ENCODE data around the gene GNAS-AS1. TPM values are rescaled to one million over a fixed set of nuclear protein-coding genes. Genes with fewer than 3 reads are reported as not detected.

Gene GNAS-AS1
- total RNA-seq, 2 donors from 2014 or later = not detected

DNA sequence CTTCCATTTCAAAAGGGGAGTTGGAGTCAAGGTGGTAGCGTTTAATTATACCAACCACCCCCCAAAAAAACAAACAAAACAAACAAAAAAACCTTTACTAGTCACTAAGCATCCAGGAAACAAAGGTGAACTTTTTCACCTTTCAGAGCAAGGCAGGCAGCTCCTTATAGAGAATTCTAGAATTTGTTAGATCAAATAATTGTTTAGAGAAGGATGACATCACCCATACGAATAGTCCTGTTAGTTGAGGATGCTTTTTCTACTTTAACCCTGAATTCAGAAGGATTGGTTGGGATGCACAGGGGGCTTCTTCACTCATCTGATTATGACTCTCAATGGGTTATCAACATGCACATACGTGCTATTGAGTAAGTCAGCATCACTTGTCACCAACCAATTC lies 46.1 kb upstream of the GNAS-AS1 start:
- no peak overlapping the region for H3K4me3 ChIP-seq
- no peaks in the 10 kb centered on the region for H3K27me3 ChIP-seq
- no peak for DNase-seq (ENCODE audit: low spot score)
- no peaks in the 10 kb centered on the region for H3K9me3 ChIP-seq
- peaks cover 0 to 89% of the 10 kb centered on the region in 2 donors for H3K4me1 ChIP-seq
- no peak for TF ChIP-seq CTCF (IDR thresholded peaks at IDR 0.05)
- peak overlapping the region; percentile 36 to 37 for H3K27ac ChIP-seq
- no peaks in the 10 kb centered on the region for H3K36me3 ChIP-seq

DNA sequence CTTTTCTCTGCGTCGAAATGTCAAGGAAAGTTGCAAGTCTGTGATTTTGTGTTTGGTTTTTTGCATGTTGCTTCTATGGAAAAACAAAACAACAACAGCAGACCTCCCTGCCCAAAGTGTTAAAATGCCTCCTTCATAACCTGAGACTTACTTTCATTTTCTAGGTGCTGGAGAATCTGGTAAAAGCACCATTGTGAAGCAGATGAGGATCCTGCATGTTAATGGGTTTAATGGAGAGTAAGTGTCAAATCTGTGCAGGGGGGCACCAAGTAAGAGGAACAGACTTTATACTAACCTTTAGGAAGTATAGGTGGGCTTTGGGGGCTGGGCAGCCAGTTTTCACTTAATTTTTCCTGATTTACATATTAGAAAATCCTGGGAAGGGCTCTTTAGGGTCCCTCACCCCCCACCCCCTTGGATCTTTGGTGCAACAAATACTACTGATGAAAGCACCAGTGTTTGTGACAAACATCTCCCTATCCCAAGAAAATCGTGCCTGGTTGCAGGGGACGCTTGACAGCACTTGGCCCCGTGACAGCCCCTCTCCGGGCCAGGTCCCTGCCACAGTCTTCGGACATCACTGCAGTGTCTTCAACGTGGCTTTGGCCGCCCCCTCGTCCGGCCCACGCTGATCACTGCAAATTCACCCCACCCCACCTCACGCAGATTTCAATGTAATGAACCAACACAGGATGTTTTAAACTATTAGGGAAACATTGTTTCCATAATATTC lies 44.9 kb upstream of the GNAS-AS1 start:
- DNase-seq (ENCODE audit: low spot score) = no peak
- Histone ChIP-seq H3K9me3 (no peaks in the 10 kb centered on the region), H3K36me3 (no peaks in the 10 kb centered on the region), H3K27me3 (no peaks in the 10 kb centered on the region), H3K27ac (peak overlapping the region; percentile 37 to 99), H3K4me3 (peak overlapping the region in 1 of 2 donors; percentile 8), H3K4me1 (peaks cover 0 to 77% of the 10 kb centered on the region in 2 donors)
- TF ChIP-seq CTCF (IDR thresholded peaks at IDR 0.05) = no peak

DNA sequence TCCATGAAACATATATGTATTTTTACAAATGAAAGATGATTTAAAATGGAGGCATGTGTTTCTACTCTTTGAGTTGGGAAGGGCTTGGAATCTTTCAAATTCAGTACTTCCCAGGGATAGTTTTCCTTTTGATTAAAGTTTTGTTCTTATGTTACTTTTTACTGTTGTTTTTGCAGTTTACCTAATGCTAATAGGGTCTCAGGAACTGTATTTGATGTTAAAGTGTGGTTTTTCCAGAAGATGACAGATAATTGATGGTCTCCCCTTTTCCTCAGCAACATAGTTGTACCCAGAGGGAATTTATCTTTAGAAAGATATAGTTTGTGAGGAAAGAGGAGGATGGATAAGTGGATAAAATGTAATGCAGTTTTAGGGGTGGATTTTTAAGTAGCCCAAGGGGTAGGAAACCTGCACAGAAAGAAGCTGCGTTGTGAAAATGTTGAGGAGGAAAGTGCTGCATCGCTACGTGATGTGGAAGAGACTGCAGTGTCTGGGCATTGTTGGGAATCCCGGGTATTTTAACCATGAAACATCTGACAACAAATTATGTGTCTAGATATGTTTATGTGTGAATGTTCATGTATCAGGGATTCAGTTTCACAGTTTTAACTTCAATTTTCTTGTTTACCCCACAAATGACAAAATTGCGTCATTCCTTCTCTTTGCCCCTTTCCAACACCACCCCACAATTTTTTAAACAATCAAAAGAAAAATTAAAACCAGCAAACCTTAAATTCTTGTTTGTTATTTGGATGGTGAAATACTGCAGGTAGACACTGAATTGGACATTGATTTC lies 44.1 kb upstream of the GNAS-AS1 start:
- no peaks in the 10 kb centered on the region for H3K9me3 ChIP-seq
- H3K4me1 ChIP-seq = peaks cover 0 to 69% of the 10 kb centered on the region in 2 donors
- TF ChIP-seq CTCF (IDR thresholded peaks at IDR 0.05) = no peak
- no peak overlapping the region for H3K4me3 ChIP-seq
- H3K27me3 ChIP-seq = no peaks in the 10 kb centered on the region
- H3K27ac ChIP-seq = peak overlapping the region; percentile 99
- DNase-seq (ENCODE audit: low spot score) = no peak
- H3K36me3 ChIP-seq = no peaks in the 10 kb centered on the region

DNA sequence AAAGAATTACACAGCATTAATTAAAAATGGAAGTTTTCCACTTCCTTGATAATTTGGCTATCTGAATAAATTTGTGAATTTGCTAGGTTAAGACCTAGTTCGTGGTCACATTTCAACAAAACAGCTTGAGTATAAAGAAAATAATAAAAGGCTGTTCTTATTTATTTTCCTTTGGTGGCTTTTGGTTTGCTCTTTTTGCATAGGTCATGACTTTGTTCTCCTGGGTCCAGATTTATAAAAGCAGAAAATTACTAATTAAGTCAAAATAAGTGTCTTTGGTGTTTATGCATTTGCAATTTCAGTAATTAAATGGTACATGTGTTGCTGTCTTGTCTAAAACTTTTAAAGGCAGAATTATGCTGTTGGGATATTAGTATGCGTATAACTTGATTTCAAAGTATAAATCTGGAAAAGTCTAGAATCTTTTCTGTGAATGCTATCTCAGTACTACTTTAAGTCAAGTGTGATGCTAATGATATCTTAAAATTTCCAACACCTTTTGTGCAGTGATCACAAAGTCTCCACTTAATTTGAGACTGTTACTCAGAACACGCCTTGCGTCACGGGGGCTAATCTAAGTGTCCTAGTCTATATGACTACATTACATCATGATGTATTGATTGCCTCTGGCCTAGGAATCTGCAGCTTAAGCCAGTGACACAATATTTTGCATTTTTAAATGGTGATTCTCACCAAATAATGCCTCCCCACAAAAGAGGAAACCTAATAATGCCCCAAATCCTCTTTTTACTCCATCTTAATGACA lies 42.8 kb upstream of the GNAS-AS1 start:
- Histone ChIP-seq H3K27ac (peak overlapping the region; percentile 99), H3K36me3 (no peaks in the 10 kb centered on the region), H3K27me3 (no peaks in the 10 kb centered on the region), H3K9me3 (no peaks in the 10 kb centered on the region), H3K4me1 (peaks cover 0 to 56% of the 10 kb centered on the region in 2 donors), H3K4me3 (peak overlapping the region; percentile 87 to 92)
- no peak for DNase-seq (ENCODE audit: low spot score)
- no peak for TF ChIP-seq CTCF (IDR thresholded peaks at IDR 0.05)

DNA sequence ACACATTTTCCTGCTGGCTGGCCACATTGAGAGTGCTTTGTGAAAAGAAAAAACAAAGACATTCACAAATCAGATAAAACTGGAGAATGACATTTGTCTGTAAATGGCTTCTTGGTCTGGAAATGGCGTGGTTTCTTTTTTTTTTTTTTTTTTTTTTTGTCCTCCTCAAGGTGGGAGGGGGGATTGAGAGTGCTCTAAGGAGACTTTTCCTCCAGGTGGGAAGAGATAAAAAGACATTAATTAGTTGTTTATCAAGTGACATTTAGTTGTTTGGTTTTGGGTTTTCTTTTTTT lies 42.2 kb upstream of the GNAS-AS1 start:
- Histone ChIP-seq H3K27ac (peak overlapping the region; percentile 99), H3K27me3 (no peaks in the 10 kb centered on the region), H3K4me3 (peak overlapping the region; percentile 87 to 92), H3K36me3 (no peaks in the 10 kb centered on the region), H3K9me3 (no peaks in the 10 kb centered on the region), H3K4me1 (peaks cover 0 to 53% of the 10 kb centered on the region in 2 donors)
- no peak for TF ChIP-seq CTCF (IDR thresholded peaks at IDR 0.05)
- no peak for DNase-seq (ENCODE audit: low spot score)
